Dedifferentiated amniotic fluid mesenchymal stem cell (primary cell): ENCODE results near the gene TMOD1.
"Not testable (repeated sequence)": the region's sequence is repeated elsewhere in the genome, so short reads cannot be mapped to it uniquely, and the experiment has no call there.

Experiments
- DNase-seq: peaks from one replicate; pipeline ENCODE4 v3.0.0-alpha.2; 2016; ENCODE audit errors: extremely low spot score

The TMOD1 gene

DNA sequence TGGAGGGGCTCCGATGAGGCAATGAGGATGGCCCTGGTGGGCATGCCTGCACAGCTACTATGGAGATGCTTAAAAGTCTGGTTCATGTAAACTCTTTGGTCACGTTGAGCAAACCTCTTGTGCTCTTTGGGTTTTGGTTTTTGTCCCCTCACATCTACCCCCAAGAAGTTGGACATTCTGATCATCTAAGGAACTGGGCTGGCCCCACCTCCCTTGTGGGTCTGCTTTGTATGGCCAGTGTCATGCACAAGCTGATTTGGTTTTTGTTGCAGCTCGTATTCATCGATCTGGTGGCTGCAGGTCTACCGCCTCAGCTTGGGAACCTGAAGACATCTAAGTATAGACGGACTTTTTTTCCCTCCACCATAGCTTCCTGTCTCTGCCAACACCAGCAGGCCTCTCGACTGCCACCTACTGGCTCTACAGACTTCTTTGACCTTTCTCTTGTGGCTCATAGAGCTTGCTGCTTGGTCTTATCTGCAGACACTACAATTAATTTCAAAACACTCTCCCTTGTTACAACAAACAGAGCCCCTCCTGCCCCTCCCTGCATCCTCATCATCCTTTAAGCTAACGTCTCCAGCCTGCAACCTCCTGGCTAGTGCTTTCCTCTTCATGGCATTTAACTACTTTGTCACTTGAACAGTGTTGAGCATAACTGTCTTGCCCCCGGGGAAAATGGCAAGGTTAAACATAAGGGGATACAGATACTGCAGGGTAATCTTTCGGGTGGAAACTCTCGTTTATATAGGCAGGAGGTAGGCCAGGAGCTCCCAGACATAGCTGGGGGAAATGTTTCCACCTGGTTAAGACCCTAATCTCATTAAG is 97.2 kb downstream of the TMOD1 start:
- peak; percentile 52 for DNase-seq

- no peak for DNase-seq
Observed at GRCh38 chr9:97599314-97599846, 97.9 kb downstream of the TMOD1 start.

GRCh38 chr9:97600531-97601227 is 99.2 kb downstream of the TMOD1 start:
- DNase-seq, result no peak

GRCh38 chr9:97601228-97601898 is 99.9 kb downstream of the TMOD1 start:
- DNase-seq, result no peak

- DNase-seq, result no peak
Observed at GRCh38 chr9:97602430-97602829, 101.0 kb downstream of the TMOD1 start.

GRCh38 chr9:97604901-97605645 is 103.6 kb downstream of the TMOD1 start:
- no peak for DNase-seq

DNA sequence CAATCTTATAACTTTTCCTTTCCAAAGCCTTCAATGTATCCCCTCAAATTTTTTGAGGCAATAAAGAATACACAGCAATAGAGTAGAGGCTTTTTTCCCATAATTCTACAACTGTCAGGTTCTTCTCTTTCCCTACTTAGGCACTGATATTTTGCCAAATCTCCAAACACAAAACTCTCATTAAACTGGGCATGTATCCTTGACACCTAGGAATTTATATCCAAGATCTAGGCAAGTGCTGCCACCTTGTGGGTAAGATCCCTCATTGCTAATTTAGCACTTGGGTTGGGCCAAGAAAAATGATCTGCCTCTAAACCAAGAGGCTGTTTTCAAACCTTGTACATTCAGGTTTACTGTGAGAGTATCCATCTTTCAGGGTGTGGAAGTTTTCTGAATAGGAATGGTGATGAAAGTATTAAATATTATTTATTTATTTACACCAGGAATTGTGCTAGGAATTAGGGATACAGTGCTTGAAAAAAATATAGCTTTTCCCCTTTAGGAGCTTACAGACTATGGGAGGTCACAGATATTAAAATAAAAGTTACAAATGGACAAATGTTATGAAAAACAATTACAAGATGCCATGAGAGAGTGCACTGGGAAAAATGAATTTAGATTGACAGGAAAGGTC is 114.1 kb downstream of the TMOD1 start:
- DNase-seq, result peak; percentile 45

DNA sequence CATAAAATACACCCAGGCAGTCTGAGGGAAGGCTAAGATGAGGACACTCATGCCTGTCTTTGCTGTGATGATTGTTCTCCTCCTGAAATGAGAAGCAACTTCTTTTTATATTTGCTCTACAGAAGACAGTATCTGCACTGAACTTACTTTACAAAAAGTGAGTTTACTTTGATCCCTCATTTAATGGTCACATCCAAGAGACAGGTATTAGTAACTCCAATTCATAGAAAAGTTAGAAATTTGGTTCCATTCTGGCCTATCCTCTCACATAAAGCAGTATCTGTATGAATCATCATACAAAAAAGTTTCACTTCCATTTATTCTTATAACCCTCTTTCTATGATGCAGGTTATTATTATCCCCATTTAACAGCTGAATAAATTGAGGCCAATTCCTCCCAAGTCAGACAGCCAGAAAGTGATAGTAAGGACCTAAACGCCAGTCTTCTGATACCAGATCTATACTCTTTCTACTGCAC is 116.5 kb downstream of the TMOD1 start:
- DNase-seq, result no peak

DNA sequence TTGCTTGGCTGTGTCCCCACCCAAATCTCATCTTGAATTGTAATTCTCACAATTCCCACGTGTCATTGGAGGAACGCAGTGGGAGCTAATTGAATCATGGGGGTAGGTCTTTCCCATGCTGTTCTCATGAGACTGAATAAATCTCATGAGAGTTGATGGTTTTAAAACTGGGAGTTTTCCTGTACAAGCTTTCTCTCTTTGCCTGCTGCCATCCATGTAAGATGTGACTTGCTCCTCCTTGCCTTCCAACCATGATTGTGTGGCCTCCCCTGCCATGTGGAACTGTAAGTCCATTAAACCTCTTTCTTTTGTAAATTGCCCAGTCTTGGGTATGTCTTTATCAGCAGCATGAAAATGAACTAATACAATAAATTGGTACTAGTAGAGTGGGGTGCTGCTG is 118.6 kb downstream of the TMOD1 start:
- not testable (repeated sequence) for DNase-seq

DNA sequence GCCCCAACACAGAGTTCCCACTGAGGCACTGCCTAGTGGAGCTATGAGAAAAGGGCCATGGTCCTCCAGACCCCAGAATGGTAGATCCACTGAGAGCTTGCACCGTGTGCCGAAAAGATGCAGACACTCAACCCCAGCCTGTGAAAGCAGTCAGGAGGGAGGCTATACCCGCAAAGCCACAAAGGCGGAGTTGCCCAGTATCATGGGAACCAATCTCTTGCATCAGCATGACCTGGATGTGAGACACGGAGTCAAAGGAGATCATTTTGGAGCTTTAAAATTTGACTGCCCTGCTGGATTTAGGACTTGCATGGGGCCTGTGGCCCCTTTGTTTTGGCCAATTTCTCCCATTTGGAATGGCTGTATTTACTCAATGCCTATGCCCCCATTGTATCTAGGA is 121.0 kb downstream of the TMOD1 start:
- DNase-seq, result not testable (repeated sequence)

DNA sequence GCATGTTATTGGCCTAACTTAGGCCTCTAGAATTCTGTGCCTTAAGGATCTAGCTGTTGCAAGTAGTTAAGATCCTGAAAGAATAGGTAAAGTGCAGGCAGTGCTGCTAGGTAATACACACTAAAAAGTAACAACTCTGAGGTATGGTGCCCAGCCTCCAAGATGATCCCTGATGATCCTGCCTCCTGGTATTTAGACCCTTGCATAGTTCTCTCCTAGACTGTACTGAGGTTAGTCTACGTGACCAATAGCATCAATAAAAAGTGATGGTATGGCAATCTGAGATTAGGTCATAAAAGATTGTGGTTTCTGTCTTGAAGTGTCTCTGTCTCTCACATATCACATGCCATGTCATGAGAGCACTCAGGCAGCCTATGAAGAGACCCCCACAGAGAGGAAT is 122.5 kb downstream of the TMOD1 start:
- no peak for DNase-seq

- DNase-seq, result no peak
Observed at GRCh38 chr9:97625620-97626019, 124.2 kb downstream of the TMOD1 start.

DNA sequence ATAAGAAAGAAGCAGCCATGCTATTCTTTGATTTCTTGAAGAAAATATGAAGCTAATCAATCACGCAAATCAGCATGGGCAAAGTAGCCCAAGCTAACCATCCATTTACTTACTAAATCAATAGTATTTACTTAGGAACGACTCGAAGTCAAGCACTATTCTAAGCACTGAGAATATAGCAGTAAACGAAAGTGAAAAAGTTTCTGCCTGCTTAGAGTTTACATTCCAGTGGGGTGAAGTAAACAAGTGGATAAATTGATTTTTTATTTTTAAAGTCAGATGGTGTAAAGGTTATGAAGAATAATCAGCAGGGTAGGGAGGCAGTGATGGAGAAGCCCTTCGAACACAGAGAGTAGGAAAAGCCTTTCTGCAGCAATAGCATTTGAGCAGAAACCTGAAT is 126.2 kb downstream of the TMOD1 start:
- no peak for DNase-seq

DNA sequence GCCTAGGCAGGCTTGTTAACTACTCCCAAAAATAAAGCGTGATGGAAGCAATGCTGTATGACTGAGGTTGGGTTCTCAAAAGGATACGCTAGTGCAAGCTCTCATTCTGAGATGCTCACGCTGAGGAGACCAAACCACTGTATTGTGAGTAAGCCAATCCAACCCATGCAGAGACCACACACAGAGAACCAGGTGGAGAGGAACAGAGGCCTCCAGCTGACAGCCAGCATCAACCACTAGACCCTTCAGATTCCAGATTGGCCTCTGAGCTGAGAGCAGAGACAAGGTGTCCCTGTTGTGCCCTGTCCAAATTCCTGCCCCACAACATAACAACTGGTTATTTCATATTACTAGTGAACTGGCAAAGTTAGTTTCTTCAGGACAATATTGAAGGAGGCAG is 127.2 kb downstream of the TMOD1 start:
- DNase-seq, result no peak

- DNase-seq, result no peak
Observed at GRCh38 chr9:97629156-97629555, 127.7 kb downstream of the TMOD1 start.

DNA sequence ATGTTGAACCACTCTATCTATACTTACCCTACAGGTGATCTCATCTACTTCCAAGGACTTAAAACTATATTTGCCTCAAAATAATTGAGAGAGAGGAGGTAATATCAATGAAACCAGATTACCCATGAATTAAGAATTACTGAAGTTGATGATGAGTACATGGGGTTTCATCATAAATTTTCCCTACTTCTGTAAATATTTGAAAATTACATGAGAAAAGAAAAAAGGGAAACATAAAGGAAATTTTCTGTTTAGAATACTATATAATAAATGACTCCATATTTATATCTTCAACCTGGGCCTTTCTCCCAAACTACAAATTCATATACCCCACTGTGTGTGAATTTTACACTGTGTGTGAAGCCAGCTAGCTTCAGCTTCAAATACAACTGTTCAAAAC is 129.1 kb downstream of the TMOD1 start:
- DNase-seq, result no peak

GRCh38 chr9:97632248-97632984 is 130.9 kb downstream of the TMOD1 start:
- DNase-seq, result peak; percentile 82

- DNase-seq, result peak; percentile 97
Observed at GRCh38 chr9:97632985-97633858, 131.8 kb downstream of the TMOD1 start, which contains the start of the genes NCBP1 and TSTD2. NCBP1 (plus strand) TSS chr9:97633821; CDS start chr9:97633882, 61 bp downstream. TSTD2 (minus strand) TSS chr9:97633368; CDS start chr9:97627562, 5,806 bp downstream.

DNA sequence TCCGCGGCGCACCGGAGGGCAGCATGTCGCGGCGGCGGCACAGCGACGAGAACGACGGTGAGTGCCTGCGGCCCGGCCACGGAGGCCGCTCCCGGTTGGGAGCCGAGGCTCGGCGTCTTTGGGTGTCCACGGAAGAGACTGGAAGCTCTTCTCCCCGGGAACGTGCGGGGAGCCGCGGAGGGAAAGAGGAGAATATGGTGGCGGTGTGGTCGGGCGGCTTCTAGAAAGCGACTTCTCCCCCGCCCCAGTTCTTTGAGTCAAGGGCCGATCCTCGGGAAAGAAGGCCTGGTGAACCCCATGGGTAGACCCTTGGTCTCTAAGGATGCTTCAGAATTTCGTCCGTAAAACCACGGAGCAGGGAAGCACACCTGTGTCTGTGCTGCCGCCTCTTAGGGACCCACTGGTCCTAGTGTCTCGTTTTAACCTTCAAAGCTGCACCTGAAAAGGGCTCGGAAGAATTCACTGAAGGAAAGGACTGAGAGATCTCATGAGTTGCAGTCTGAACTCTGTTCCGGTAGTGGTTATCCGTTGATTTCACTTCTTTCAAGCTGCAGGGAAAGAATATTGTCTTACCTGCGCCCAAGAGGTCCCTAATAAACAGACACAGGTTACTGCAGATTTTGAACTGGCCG is 132.5 kb downstream of the TMOD1 start:
- no peak for DNase-seq
